ENCODE data around the gene PLCH1.

The PLCH1 gene

GRCh38 chr3:155329513-155330048, 415.3 kb downstream of the PLCH1 start:
- TF ChIP-seq, protein P1, sequence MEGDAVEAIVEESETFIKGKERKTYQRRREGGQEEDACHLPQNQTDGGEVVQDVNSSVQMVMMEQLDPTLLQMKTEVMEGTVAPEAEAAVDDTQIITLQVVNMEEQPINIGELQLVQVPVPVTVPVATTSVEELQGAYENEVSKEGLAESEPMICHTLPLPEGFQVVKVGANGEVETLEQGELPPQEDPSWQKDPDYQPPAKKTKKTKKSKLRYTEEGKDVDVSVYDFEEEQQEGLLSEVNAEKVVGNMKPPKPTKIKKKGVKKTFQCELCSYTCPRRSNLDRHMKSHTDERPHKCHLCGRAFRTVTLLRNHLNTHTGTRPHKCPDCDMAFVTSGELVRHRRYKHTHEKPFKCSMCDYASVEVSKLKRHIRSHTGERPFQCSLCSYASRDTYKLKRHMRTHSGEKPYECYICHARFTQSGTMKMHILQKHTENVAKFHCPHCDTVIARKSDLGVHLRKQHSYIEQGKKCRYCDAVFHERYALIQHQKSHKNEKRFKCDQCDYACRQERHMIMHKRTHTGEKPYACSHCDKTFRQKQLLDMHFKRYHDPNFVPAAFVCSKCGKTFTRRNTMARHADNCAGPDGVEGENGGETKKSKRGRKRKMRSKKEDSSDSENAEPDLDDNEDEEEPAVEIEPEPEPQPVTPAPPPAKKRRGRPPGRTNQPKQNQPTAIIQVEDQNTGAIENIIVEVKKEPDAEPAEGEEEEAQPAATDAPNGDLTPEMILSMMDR (conservative IDR thresholded peaks at IDR 0.05): no peak
- H3K27ac ChIP-seq: no peak overlapping the region

DNA sequence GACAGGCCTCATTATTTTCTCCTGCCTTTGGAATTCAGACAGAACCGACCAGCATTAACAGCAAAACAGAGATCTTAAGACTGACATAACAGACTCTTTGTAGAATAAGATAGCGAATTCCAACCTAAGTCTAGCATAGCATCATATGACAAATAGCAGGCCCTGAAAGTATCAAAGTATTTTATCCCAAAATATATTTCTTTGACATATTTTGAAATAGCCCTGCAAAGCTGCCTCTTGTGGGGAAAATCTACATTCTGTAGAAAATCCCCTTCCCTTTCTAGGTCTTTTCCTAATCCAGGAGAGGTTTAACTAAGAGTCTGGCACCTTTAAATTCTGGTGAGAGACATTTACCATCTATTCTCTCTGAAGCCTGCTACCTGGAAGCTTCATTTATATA, 417.0 kb downstream of the PLCH1 start:
- H3K27ac ChIP-seq: no peak overlapping the region
- TF ChIP-seq, protein P1 (conservative IDR thresholded peaks at IDR 0.05): no peak

DNA sequence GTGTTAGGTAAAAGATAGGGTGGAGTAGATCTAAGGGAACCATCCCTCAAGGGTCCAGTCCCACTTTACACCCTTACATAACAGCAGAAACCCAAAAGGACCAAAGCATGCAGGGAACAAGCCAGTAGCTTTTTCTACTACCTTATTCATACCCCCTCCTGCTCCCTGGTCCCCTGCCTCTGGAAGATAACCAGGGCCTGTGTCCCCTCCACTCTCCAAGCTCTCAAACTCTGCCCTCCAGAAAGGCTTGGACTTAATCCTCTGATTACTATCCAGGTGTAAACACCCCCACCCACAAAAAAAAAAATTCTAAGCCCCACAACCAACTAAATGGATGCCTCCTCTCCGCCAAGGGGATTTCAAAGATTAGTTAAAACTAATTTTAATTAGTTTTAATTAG, 417.4 kb downstream of the PLCH1 start:
- no peak overlapping the region for H3K27ac ChIP-seq
- TF ChIP-seq, protein P1 (conservative IDR thresholded peaks at IDR 0.05): no peak

GRCh38 chr3:155326901-155327300, 418.0 kb downstream of the PLCH1 start:
- H3K27ac ChIP-seq: no peak overlapping the region
- TF ChIP-seq, protein P1 (conservative IDR thresholded peaks at IDR 0.05): no peak

DNA sequence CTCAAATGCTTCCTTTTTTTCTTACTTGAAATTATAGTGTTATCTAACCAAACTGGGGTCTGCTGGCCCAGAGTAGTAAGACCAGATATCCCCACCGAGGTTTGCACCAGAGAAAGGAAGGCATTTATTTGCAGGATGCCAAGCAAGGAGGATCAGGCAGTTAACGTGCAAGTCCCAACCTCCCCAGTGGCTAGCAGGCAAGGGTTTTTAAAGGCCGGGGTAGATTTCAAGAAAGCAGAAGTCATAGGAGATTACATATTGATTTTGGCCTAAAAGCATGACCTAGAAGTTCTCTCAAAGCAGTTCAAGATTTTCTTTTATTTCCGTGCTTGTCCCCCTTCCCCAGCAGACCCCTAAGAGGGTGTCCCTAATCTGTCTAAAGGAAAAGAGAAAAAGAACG, 418.6 kb downstream of the PLCH1 start:
- no peak overlapping the region for H3K27ac ChIP-seq
- TF ChIP-seq, protein P1 (conservative IDR thresholded peaks at IDR 0.05): no peak

Data from VCaP (cell line).